ENCODE data around the gene GRM5.

The GRM5 gene

DNA sequence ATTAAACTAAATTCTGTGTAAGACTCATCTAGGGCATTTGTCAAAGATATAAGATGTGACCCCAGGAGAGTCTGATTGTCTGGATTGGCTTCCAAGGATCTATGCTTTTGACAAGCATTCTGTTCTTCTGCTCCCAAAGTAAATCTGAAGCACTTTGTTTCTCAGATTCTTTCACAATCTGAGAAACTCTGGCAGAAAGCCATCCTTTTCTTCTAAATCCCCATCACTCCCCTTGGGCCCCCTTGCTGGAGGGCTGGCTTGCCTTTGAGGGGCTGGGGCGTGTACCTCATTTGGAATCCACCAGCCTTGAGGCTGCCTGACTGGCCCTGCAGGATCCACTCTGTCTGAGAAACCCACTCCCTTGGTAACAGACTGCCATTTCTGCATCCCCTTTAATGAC is 554.8 kb downstream of the GRM5 start:
- Histone ChIP-seq H3K27ac (no peak overlapping the region), H3K9me3 (ENCODE audit: control insufficient read depth, low read length) (no peaks in the 10 kb centered on the region), H3K4me2 (ENCODE audit: low read length) (no peak overlapping the region), H3K4me3 (ENCODE audit: low read depth, low read length) (no peak overlapping the region), H2AFZ (no peak overlapping the region), H3K9ac (no peak overlapping the region), H3K79me2 (no peaks in the 10 kb centered on the region), H3K27me3 (ENCODE audit: control insufficient read depth, insufficient read depth, low read length) (no peaks in the 10 kb centered on the region), H3K4me1 (no peaks in the 10 kb centered on the region), H3K36me3 (ENCODE audit: control insufficient read depth, insufficient read depth, low read length) (no peaks in the 10 kb centered on the region)
- TF ChIP-seq, protein P1, sequence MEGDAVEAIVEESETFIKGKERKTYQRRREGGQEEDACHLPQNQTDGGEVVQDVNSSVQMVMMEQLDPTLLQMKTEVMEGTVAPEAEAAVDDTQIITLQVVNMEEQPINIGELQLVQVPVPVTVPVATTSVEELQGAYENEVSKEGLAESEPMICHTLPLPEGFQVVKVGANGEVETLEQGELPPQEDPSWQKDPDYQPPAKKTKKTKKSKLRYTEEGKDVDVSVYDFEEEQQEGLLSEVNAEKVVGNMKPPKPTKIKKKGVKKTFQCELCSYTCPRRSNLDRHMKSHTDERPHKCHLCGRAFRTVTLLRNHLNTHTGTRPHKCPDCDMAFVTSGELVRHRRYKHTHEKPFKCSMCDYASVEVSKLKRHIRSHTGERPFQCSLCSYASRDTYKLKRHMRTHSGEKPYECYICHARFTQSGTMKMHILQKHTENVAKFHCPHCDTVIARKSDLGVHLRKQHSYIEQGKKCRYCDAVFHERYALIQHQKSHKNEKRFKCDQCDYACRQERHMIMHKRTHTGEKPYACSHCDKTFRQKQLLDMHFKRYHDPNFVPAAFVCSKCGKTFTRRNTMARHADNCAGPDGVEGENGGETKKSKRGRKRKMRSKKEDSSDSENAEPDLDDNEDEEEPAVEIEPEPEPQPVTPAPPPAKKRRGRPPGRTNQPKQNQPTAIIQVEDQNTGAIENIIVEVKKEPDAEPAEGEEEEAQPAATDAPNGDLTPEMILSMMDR (IDR thresholded peaks at IDR 0.05) = no peak

DNA sequence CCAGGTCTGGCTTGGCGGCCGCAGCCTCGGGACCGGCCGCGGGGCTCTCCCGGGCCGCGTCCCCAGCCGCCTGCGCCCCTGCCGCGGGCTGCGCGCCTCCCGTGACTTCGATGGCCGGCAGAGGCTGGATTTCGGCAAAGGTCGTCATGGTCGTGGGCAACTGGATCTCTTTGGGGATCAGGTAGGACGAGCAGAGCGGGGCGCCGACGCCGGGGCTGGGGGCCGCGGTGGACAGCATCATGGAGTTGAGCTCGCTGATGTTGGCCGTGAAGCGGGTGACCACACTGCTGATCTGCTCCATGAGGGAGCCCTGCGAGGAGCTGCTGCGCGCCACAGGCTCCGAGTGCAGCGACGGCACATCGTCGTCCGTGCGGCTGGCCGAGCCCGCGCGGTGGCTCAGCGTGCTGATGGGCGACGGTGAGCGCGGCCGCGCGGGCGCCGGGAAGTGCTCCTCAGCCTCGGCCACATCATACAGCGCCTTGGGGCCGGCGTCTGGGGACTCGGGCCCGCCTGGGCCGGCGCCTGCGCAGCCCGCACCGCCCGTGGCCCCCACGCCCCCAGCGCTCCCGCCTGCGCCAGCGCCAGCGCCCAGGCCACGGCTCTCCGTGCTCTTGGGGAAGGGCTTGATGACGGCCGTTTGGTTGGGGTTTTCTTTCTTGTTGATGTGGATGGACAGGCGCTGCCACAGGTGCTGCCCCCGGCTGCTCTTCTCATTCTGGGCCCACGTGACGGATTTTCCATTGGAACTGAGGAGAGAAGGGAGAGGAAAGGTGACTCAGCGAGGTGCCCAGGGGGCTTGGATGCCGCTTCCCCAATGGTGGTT is 556.8 kb downstream of the GRM5 start:
- Histone ChIP-seq H3K4me2 (ENCODE audit: low read length) (peak overlapping the region; percentile 53), H2AFZ (peak overlapping the region; percentile 33), H3K27me3 (ENCODE audit: control insufficient read depth, insufficient read depth, low read length) (no peaks in the 10 kb centered on the region), H3K9me3 (ENCODE audit: control insufficient read depth, low read length) (no peaks in the 10 kb centered on the region), H3K79me2 (no peaks in the 10 kb centered on the region), H3K4me1 (no peaks in the 10 kb centered on the region), H3K4me3 (ENCODE audit: low read depth, low read length) (peak overlapping the region; percentile 22), H3K27ac (no peak overlapping the region), H3K36me3 (ENCODE audit: control insufficient read depth, insufficient read depth, low read length) (no peaks in the 10 kb centered on the region), H3K9ac (no peak overlapping the region)
- TF ChIP-seq, protein P1 (IDR thresholded peaks at IDR 0.05) = no peak

DNA sequence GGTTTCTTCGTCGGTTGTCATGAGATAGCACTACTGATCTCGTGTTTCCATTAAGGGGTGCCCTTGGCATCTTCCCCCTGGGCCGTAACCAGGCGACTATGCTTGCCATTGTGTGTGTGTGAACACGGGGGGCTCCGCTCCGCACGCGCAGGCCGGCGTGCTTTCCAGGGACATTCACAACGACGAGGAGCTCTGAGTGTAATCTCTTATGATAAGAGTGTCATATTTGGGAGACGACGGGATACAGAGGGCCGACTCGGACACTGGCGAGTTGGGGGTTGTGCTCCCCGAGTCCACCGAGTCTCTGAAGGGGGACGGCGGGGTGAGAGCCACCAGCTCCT is 557.4 kb downstream of the GRM5 start:
- Histone ChIP-seq H3K27me3 (ENCODE audit: control insufficient read depth, insufficient read depth, low read length) (no peaks in the 10 kb centered on the region), H3K9me3 (ENCODE audit: control insufficient read depth, low read length) (no peaks in the 10 kb centered on the region)

DNA sequence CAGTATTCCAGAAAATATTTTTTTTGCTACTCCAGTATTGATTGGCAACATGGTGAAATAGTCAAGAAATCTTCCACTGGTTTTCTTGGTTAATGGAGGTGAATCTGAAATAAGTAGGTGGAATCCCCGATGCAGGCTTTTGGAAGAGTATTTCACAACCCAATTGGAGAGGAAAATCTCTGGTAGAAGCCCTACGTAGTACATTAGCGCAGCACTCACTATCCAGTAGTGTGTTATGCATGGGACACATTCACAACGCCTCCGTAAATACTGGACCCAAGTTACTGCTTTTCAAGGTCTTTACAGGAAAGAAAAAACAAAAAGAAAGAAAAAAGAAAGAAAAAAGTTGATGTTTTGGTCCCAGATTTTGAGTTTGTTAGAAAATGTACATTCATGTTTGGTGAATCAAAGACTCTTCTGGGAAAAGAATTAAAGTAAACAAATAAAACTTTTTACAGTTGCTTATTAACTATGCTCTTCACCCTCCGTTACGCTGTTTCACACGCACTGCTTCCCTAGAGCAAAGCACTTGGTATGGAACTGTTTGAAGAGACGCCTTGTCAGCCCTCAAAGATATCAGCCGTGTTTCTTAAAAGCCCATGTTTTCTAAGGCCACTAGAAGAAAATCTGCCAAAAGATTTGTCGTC is 557.9 kb downstream of the GRM5 start:
- Histone ChIP-seq H3K4me3 (ENCODE audit: low read depth, low read length) (no peak overlapping the region), H3K9me3 (ENCODE audit: control insufficient read depth, low read length) (no peaks in the 10 kb centered on the region), H2AFZ (no peak overlapping the region), H3K4me2 (ENCODE audit: low read length) (no peak overlapping the region), H3K79me2 (no peaks in the 10 kb centered on the region), H3K36me3 (ENCODE audit: control insufficient read depth, insufficient read depth, low read length) (no peaks in the 10 kb centered on the region), H3K4me1 (no peaks in the 10 kb centered on the region), H3K9ac (no peak overlapping the region), H3K27me3 (ENCODE audit: control insufficient read depth, insufficient read depth, low read length) (no peaks in the 10 kb centered on the region), H3K27ac (no peak overlapping the region)
- TF ChIP-seq, protein P1 (IDR thresholded peaks at IDR 0.05) = no peak

More for the DNA sequence above, 557.4 kb downstream of the GRM5 start:
- Histone ChIP-seq H3K4me3 (ENCODE audit: low read depth, low read length) (no peak overlapping the region), H3K27ac (no peak overlapping the region), H3K4me1 (no peaks in the 10 kb centered on the region), H3K4me2 (ENCODE audit: low read length) (peak overlapping the region; percentile 53), H2AFZ (no peak overlapping the region), H3K36me3 (ENCODE audit: control insufficient read depth, insufficient read depth, low read length) (no peaks in the 10 kb centered on the region), H3K9ac (no peak overlapping the region), H3K79me2 (no peaks in the 10 kb centered on the region)
- TF ChIP-seq, protein P1 (IDR thresholded peaks at IDR 0.05) = no peak

All from parathyroid adenoma (tissue), 2 donors.